GM21360 (cell line): ENCODE data around the gene ARL6IP6.
A peak's percentile ranks its signal among the peaks of the same experiment; 100 is the strongest.

Experiments used
- ATAC-seq: cut with Tn5 transposase; IDR thresholded peaks from one replicate; pipeline ENCODE4 v1.9.1; 2021; ENCODE audit warnings: mild to moderate bottlenecking, moderate library complexity; ENCODE audit not compliant: unreplicated experiment

ARL6IP6 gene

GRCh38 chr2:152718076-152718908 is at the start of gene ARL6IP6:
ARL6IP6 (plus strand) TSS chr2:152718620; CDS start chr2:152718625, 5 bp downstream.
- peak; percentile 62 for ATAC-seq

DNA sequence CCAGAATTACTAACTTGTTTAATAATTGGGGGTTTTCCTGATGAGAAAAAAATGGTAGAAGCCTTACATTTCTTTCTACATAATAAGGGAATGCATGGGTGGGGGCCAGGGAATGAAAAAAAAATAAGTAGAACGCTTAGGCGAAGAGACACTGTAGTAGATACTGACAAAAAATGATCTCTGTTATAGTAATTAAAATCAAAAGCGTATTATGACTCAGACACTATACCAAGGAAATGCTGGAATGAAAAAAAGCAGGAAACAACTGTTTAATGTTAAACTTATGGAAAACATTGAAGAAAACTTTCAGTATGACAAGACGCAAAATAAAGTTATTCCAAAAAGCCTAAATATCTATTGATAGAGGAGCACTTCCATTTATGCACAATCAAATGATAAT is 44.1 kb upstream of the ARL6IP6 start:
- no peak for ATAC-seq

GRCh38 chr2:152676461-152676860 is 42.0 kb upstream of the ARL6IP6 start:
- no peak for ATAC-seq

GRCh38 chr2:152678808-152679207 is 39.6 kb upstream of the ARL6IP6 start:
- ATAC-seq, result no peak

GRCh38 chr2:152682663-152683062 is 35.8 kb upstream of the ARL6IP6 start:
- no peak for ATAC-seq

DNA sequence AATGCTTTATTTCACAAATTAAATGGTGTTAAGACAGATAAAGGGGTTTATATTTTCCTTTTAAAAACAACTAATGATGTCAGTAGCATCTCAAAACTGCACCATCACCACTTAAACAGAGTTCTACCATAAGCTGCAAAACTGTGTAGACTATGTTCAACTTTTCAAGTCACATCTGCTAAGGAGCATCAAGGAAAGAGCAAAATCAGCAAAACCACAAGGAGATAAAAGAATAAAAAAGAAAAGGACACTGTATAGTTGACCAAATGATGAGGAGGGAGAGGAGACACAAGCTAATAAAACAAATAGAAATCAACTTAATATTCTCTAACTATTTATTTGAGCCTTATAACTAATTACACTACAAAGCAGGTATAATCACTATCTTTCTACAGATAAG is 35.0 kb upstream of the ARL6IP6 start:
- no peak for ATAC-seq

GRCh38 chr2:152686321-152686720 is 32.1 kb upstream of the ARL6IP6 start:
- ATAC-seq, result no peak

DNA sequence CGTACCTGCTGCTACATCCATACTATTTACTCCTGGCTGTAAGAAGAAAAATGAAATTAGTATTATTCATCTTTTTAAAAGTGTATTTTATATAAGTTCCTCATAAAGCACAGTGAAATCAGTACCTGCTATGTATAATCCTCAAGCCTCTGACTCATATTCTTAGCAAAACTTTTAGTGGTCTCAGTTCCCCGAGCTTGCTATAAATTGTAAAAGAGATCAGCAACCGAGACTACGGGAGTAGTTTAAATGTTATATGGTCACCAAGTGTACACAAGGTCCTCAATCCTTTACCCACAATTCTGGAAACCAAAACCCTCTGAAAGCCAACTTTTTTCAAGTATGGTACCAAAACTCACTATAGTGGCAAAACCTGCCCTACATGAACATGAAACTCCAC is 25.4 kb upstream of the ARL6IP6 start:
- ATAC-seq, result peak; percentile 94

- ATAC-seq, result peak; percentile 46
These were observed 24.2 kb upstream of the ARL6IP6 start for GRCh38 chr2:152694161-152694661.

GRCh38 chr2:152695763-152696162 is 22.7 kb upstream of the ARL6IP6 start:
- no peak for ATAC-seq

DNA sequence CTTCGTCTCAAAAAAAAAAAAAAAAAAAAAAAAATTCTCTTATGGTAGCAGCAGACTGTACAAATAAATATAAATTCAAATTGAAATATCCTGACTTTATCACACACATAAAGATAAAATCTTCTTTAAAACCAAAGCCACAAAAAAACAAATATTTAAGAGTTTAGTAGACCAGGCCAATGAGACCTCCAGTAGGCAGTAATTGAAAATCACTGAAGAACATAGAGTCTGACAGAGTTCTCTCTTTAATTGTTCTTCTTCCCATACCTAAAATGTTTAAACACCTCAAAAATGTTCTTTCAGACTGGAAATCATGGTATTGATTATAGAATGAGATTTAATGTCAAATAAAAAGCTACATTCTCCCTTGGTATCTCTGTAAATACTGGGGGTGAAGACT is 21.9 kb upstream of the ARL6IP6 start:
- ATAC-seq, result no peak

GRCh38 chr2:152701198-152701597 is 17.2 kb upstream of the ARL6IP6 start:
- ATAC-seq, result no peak

DNA sequence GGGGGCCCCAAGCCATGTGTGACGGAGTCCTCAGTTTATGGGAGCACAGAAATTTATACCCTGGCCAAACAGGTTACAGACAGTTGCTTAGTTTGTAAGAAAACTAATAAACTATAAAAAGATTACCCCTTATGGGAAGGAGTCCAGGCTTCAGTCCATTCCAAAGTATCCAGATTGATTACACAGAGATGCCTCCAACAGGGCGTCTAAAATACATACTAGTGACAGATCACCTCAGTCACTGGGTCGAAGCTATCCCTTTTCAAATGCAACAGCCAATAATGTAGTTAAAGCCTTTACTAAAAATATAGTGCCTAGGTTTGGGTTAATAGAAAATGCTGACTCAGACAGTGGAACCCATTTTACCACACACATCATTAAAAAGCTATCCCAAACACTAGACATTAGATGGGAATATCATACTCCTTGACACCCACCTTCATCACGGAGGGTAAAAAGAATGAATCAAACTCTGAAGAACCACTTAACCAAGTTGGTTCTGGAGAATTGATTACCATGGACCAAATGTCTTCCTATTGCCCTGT is 11.9 kb upstream of the ARL6IP6 start:
- ATAC-seq, result no peak

GRCh38 chr2:152708742-152709141 is 9.7 kb upstream of the ARL6IP6 start:
- no peak for ATAC-seq

DNA sequence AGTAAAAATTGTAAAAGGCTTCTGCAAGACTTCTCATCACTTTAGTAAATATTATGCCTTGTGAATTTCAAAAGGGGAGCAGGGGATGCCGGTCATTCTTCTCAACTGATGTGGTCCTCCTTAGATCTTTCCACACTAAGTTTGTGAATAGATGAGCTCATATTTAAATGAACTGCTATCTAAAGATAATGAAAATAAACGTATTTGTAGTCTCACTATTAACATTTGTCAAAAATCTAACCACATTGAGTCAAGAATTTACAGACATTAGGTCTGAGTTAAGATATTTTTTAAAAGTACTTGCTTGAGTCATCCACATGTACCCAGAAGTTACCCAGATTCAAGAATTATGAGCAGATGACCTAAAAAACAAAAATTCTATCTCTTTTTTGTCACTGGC is 7.7 kb upstream of the ARL6IP6 start:
- no peak for ATAC-seq

GRCh38 chr2:152715112-152715511 is 3.3 kb upstream of the ARL6IP6 start:
- no peak for ATAC-seq

DNA sequence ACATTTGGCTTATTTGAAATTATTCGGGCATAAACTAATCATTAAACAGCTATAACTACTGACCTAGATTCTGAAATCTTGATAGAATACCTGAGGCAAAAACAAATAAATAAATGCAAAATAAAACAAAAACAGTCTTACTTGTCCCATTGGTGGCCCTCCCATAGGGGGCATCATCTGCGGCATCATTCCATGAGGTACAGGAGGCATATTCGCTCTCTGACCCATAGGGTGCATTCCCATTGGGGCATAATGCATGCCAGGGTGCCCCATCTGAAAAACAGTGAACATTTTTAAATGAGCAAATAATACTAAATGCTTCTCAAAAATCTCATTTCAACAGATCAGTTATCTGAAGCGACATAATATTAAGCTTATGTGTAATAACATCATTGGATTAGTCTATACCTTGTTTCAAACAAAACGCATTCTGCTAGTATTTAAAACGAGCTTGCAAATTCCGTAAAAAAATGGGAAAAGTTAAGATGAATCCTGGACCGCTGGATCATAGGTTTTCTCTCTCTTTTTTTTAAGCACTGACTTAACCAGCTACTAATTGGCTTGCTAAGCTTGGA is 2.5 kb upstream of the ARL6IP6 start:
- ATAC-seq, result no peak

- ATAC-seq, result no peak
These were observed 1.6 kb upstream of the ARL6IP6 start for GRCh38 chr2:152716805-152717227.

GRCh38 chr2:152717228-152718075 is 968 bp upstream of the ARL6IP6 start, which contains the start of gene PRPF40A:
PRPF40A (minus strand) TSS chr2:152717461; CDS start chr2:152717439, 22 bp downstream.
- peak; percentile 62 for ATAC-seq

DNA sequence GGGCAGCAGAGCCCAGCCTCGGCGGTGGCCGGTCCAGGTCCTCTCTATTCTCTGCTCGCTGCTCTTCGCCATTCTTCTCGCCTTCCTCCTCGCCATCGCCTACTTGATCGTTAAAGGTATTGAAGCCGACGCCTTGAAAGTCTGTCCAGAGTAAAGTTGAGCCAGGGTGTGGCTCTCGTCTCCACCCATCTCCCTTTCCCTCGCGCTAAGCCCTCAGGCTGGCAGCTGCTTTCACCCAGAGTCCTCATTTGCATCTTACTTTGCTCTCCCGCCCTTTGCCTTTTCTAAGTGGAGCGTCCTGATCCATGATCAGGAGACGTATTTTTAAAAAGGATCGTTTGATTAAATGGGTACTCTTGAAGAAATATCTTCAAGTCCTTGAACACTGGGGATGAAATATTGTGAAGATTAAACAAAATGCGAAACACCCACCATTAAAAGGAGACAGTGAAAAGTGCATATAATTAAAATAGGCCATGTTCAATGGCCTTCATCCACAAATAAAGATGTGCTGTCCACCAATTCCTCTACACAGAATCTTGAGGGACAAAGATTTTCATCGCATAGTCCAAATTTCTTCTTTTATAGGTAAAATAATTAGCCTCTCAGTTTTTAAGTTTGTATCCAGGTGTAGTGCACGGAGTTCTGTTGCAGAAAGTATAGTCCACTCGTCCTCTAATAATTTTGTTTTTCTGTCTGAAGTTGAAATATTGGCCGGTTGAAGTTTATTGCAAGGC is 657 bp downstream of the ARL6IP6 start:
- peak; percentile 26 for ATAC-seq
